Neural progenitor cell (in vitro differentiated cells): ENCODE measurements around the gene S100PBP.

Source experiments
- CTCF ChIP-seq: fragments of 200-600 bp; sonication (generic); IDR thresholded peaks from 2 replicates; pipeline ENCODE4 v1.5.1; 2017; ENCODE audit warnings: antibody characterized with exemption, mild to moderate bottlenecking
- EZH2 ChIP-seq: fragments of 200-600 bp; sonication (generic); IDR thresholded peaks from 2 replicates; pipeline ENCODE4 v1.6.1; 2017; ENCODE audit warnings: antibody characterized with exemption, mild to moderate bottlenecking, moderate library complexity
- EZH2phosphoT487 ChIP-seq: fragments of 200-600 bp; sonication (generic); IDR thresholded peaks from 2 replicates; pipeline ENCODE4 v1.6.1; 2017; ENCODE audit warnings: antibody characterized with exemption

- TF ChIP-seq CTCF (no peak), EZH2phosphoT487 (no peak), EZH2 (no peak)
Observed at GRCh38 chr1:32770741-32771548, 46.5 kb upstream of the S100PBP start.
